Ectodermal cell (in vitro differentiated cells): ENCODE results near the gene PER2.
A peak's percentile ranks its signal among the peaks of the same experiment; 100 is the strongest.

Experiments used
- H3K27ac ChIP-seq: 2 replicates; pipeline ENCODE4 v1.7.0; 2013; ENCODE audit warnings: mild to moderate bottlenecking, low read depth, low read length; ENCODE audit not compliant: insufficient read depth, poor library complexity, severe bottlenecking
- H3K27me3 ChIP-seq: 2 replicates; pipeline ENCODE4 v1.7.0; 2013; ENCODE audit warnings: mild to moderate bottlenecking, low read length; ENCODE audit not compliant: insufficient read depth, control insufficient read depth, poor library complexity, severe bottlenecking
- H3K36me3 ChIP-seq: one replicate; pipeline ENCODE4 v1.7.0; 2013; ENCODE audit warnings: low read length; ENCODE audit not compliant: control insufficient read depth, insufficient read depth
- H3K4me1 ChIP-seq: one replicate; pipeline ENCODE4 v1.7.0; 2013; ENCODE audit warnings: low read length; ENCODE audit not compliant: control insufficient read depth, insufficient read depth
- H3K4me3 ChIP-seq: 2 replicates; pipeline ENCODE4 v1.7.0; 2013; ENCODE audit warnings: low read depth, low read length, control low read depth; ENCODE audit not compliant: insufficient read depth
- H3K9me3 ChIP-seq: 2 replicates; pipeline ENCODE4 v1.7.0; 2013; ENCODE audit warnings: mild to moderate bottlenecking, low read length, moderate library complexity; ENCODE audit not compliant: control insufficient read depth
- WGBS, 2 experiments: methylation state at CpG; one replicate each; pipeline ENCODE4 v1.1.7; 2013; ENCODE audit warnings: missing lambda C conversion rate in 2 of 2; 5-methylcytosine and 5-hydroxymethylcytosine counted together

Gene PER2

GRCh38 chr2:238238766-238239542 is 49.5 kb downstream of the PER2 start:
- Histone ChIP-seq H3K27ac (no peak overlapping the region), H3K4me3 (peak overlapping the region; percentile 52), H3K4me1 (peaks cover 3% of the 10 kb centered on the region), H3K9me3 (no peaks in the 10 kb centered on the region), H3K36me3 (no peaks in the 10 kb centered on the region), H3K27me3 (peaks cover 71% of the 10 kb centered on the region)
- 27 to 28% methylated on average over 75 of the region's 75 CpGs for WGBS, 2 experiments

DNA sequence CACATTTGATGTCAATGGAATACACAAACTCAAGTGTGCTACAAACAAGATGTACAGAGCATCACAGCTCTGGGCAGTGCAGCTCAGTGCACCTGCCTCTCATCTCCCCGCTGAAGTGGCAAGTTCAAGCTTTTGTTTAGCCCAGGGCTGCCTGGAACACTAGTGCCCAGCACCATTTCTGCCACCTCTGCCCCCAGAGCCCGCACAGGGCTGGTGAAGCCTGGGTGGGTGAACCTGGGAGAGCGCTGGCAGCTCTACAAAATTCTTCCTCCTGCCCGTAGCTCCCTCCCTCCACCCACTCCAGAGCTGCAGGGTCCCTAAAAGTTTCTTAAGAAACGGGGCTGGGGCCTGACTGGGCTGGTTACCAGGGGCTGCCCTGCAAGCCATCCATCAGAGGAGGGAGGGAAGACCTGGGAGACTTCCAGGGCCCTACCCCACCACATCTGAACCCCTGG is 50.1 kb downstream of the PER2 start:
- Histone ChIP-seq H3K4me3 (no peak overlapping the region), H3K27me3 (peaks cover 71% of the 10 kb centered on the region), H3K4me1 (peaks cover 3% of the 10 kb centered on the region), H3K9me3 (no peaks in the 10 kb centered on the region), H3K27ac (no peak overlapping the region), H3K36me3 (no peaks in the 10 kb centered on the region)
- WGBS, 2 experiments = 90 to 91% methylated on average over 5 of the region's 5 CpGs

DNA sequence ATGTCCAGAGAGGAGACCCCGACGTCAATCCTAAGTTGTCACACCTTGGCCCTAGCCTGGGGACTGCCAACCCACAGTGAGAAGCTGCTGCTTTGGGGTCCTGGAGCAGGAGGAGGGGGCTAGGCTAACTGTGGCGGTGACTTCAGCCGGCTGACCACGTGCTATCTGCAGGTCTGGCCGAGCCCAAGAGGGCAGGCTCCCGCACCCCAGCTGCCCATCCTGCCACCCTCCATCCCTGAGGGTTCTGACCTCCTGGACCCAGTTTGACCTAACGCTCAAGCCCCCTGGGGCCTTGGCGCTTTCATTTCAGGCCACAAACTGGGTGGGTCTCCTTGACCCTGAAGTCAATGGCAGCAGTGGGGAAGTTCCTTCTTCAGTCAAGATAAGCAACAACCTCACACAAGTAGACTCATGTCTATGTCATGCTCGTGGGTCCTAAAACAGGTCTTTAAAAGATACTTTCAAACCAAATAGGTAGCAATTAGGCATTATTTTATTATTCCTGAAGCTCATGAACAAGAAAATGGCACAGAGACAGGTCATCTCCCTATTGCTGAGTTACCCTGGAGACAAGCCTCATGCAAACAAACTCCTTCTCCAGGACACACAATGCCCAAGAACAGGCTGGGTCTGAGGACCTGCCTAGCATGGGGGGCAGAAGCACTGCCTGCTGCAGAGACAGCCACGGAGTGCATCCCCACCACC is 50.8 kb downstream of the PER2 start:
- Histone ChIP-seq H3K4me3 (no peak overlapping the region), H3K9me3 (no peaks in the 10 kb centered on the region), H3K36me3 (no peaks in the 10 kb centered on the region), H3K27me3 (peaks cover 71% of the 10 kb centered on the region), H3K27ac (no peak overlapping the region), H3K4me1 (no peaks in the 10 kb centered on the region)
- WGBS, 2 experiments = 78 to 81% methylated on average over 11 of the region's 11 CpGs

- WGBS, 2 experiments = 92 to 94% methylated on average over 4 of the region's 4 CpGs
- H3K9me3 ChIP-seq = no peaks in the 10 kb centered on the region
- no peaks in the 10 kb centered on the region for H3K36me3 ChIP-seq
- peaks cover 63% of the 10 kb centered on the region for H3K27me3 ChIP-seq
- H3K27ac ChIP-seq = no peak overlapping the region
- no peaks in the 10 kb centered on the region for H3K4me1 ChIP-seq
- no peak overlapping the region for H3K4me3 ChIP-seq
These were observed 51.8 kb downstream of the PER2 start for GRCh38 chr2:238236571-238236970.

DNA sequence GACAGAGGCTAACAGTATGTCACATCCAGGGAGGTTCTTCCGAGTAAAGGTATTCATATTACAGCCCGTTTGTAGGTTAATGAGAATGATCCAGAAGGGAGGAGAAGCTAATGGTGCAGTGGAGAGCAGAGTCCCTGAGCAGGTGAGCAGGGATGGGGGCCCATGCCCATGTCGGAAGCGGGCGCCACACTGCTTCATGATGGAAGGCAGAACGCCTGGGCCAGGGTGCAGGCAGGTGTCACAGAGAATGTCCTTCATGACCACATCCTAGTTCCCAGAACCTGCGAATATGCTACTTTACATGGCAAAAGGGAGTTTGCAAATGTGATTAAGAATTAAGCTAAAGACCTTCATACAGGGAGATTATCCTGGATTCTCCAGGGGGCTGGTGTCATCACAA is 52.6 kb downstream of the PER2 start:
- peaks cover 61% of the 10 kb centered on the region for H3K27me3 ChIP-seq
- H3K9me3 ChIP-seq = no peaks in the 10 kb centered on the region
- WGBS, 2 experiments = 81 to 85% methylated on average over 7 of the region's 7 CpGs
- no peaks in the 10 kb centered on the region for H3K4me1 ChIP-seq
- no peak overlapping the region for H3K27ac ChIP-seq
- H3K4me3 ChIP-seq = no peak overlapping the region
- no peaks in the 10 kb centered on the region for H3K36me3 ChIP-seq

DNA sequence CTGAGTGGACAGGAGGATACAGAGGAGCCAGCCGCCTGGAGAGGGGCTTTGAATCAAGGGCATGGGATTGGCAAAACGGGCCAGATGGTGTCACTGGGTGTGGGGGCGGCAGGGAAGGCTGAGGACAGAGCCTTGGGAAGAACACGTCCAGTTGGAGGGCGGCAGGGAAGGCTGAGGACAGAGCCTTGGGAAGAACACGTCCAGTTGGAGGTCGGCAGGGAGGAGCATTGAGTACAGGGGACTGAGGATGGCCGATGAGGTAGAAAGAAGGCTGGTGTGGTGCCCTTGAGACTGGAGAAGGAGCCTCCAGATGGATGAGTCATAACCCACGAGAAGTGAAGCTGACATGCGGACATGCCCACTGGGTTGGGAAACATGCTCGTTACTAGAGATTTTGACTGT is 53.1 kb downstream of the PER2 start:
- Histone ChIP-seq H3K27ac (no peak overlapping the region), H3K4me1 (no peaks in the 10 kb centered on the region), H3K36me3 (no peaks in the 10 kb centered on the region), H3K4me3 (no peak overlapping the region), H3K9me3 (no peaks in the 10 kb centered on the region), H3K27me3 (peaks cover 62% of the 10 kb centered on the region)
- WGBS, 2 experiments = 63 to 64% methylated on average over 11 of the region's 11 CpGs

GRCh38 chr2:238233625-238234024 is 54.8 kb downstream of the PER2 start:
- no peaks in the 10 kb centered on the region for H3K36me3 ChIP-seq
- H3K4me1 ChIP-seq = no peaks in the 10 kb centered on the region
- H3K4me3 ChIP-seq = no peak overlapping the region
- peaks cover 54% of the 10 kb centered on the region for H3K27me3 ChIP-seq
- no peak overlapping the region for H3K27ac ChIP-seq
- WGBS, 2 experiments = 76 to 77% methylated on average over 12 of the region's 12 CpGs
- H3K9me3 ChIP-seq = no peaks in the 10 kb centered on the region

- Histone ChIP-seq H3K36me3 (no peaks in the 10 kb centered on the region), H3K4me1 (no peaks in the 10 kb centered on the region), H3K27me3 (peaks cover 35% of the 10 kb centered on the region), H3K27ac (no peak overlapping the region), H3K4me3 (no peak overlapping the region), H3K9me3 (no peaks in the 10 kb centered on the region)
- 85 to 88% methylated on average over 21 of the region's 21 CpGs for WGBS, 2 experiments
These were observed 56.6 kb downstream of the PER2 start for GRCh38 chr2:238231809-238232208.

DNA sequence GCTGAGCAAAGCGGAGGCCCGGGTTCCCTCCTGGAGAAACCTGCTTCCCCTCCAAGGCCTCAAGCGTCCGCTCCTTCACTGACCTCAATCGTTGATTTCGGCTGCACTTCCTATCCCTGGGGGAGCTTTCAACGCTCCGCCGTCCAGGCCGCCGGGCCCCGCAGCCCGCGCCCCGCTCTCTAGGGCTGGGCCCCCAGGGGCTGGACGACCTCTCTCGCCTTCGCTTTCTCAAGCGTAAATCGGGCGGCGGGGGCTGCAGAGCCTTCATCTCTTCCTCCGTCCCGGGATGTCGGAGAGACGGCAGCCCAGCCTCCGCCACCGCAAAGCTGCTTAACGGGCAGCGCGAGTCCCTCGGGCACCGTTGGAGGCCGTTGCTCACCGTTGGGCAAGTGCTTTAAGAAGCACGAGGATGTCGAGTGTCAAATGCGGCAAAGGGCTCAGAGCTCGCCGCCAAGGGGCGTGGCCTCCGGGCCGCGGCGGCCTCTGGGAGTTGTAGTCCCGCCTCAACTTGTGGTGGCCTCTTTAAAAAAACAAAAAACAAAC is 57.1 kb downstream of the PER2 start:
- H3K27me3 ChIP-seq = peaks cover 31% of the 10 kb centered on the region
- no peaks in the 10 kb centered on the region for H3K36me3 ChIP-seq
- no peaks in the 10 kb centered on the region for H3K4me1 ChIP-seq
- H3K9me3 ChIP-seq = no peaks in the 10 kb centered on the region
- H3K4me3 ChIP-seq = peak overlapping the region; percentile 45
- H3K27ac ChIP-seq = no peak overlapping the region
- WGBS, 2 experiments = 44 to 48% methylated on average over 46 of the region's 46 CpGs

- Histone ChIP-seq H3K4me1 (no peaks in the 10 kb centered on the region), H3K9me3 (no peaks in the 10 kb centered on the region), H3K4me3 (peak overlapping the region; percentile 45), H3K36me3 (no peaks in the 10 kb centered on the region), H3K27ac (no peak overlapping the region), H3K27me3 (peaks cover 24% of the 10 kb centered on the region)
- WGBS, 2 experiments = 76 to 83% methylated on average over 5 of the region's 5 CpGs
These were observed 57.7 kb downstream of the PER2 start for GRCh38 chr2:238230699-238231098.
